Measurements from ENCODE around the gene IL11. TPM values are rescaled to one million over a fixed set of nuclear protein-coding genes. Genes with fewer than 3 reads are reported as not detected.

Gene IL11
- polyA plus RNA-seq, 6 donors from 2014 or later = not detected

- Mint-ChIP-seq H3K9me3 (no peaks in the 10 kb centered on the region), H3K4me3 (no peak overlapping the region), H3K27ac (no peak overlapping the region), H3K4me1 (no peaks in the 10 kb centered on the region), H3K36me3 (no peaks in the 10 kb centered on the region), H3K27me3 (peaks cover 4 to 21% (median 9%) of the 10 kb centered on the region in 3 donors)
- DNase-seq (no peak), ATAC-seq (ENCODE audit: low read depth in 2 of 2) (no peak)
These were observed 53.6 kb downstream of the IL11 start for GRCh38 chr19:55316646-55317045.

GRCh38 chr19:55315956-55316525 is 54.2 kb downstream of the IL11 start:
- H3K27ac Mint-ChIP-seq = no peak overlapping the region
- peaks cover 3 to 15% (median 4%) of the 10 kb centered on the region in 3 donors for H3K27me3 Mint-ChIP-seq
- no peaks in the 10 kb centered on the region for H3K4me1 Mint-ChIP-seq
- H3K36me3 Mint-ChIP-seq = no peaks in the 10 kb centered on the region
- no peak overlapping the region for H3K4me3 Mint-ChIP-seq
- ATAC-seq (ENCODE audit: low read depth in 2 of 2) (no peak), DNase-seq (no peak)
- H3K9me3 Mint-ChIP-seq = no peaks in the 10 kb centered on the region

GRCh38 chr19:55314396-55314795 is 55.9 kb downstream of the IL11 start:
- ATAC-seq (ENCODE audit: low read depth in 2 of 2) (no peak), DNase-seq (no peak)
- Mint-ChIP-seq H3K4me1 (no peaks in the 10 kb centered on the region), H3K9me3 (no peaks in the 10 kb centered on the region), H3K27ac (no peak overlapping the region), H3K4me3 (no peak overlapping the region), H3K27me3 (peaks cover 0 to 6% (median 4%) of the 10 kb centered on the region in 3 donors), H3K36me3 (no peaks in the 10 kb centered on the region)

Other genes with a start within 250 kb of the IL11 start
- not detected for gene TNNT1, start 221.3 kb downstream of the IL11 start, polyA plus RNA-seq (ENCODE audit: low read depth in 6 of 6)
- not detected for gene TNNI3, start 212.7 kb downstream of the IL11 start, polyA plus RNA-seq (ENCODE audit: low read depth in 6 of 6)
- gene DNAAF3, start 203.8 kb downstream of the IL11 start, polyA plus RNA-seq (ENCODE audit: low read depth in 6 of 6) = not detected
- 1 to 10 TPM in 5 of 6 donors, under 1 TPM in 1; 0.92 to 2.6 (median 1.6) TPM for gene SYT5, start 190.2 kb downstream of the IL11 start, polyA plus RNA-seq (ENCODE audit: low read depth in 6 of 6)
- gene PTPRH, start 161.0 kb downstream of the IL11 start, polyA plus RNA-seq (ENCODE audit: low read depth in 6 of 6) = not detected
- gene TMEM86B, start 141.7 kb downstream of the IL11 start, polyA plus RNA-seq (ENCODE audit: low read depth in 6 of 6) = 1 to 10 TPM in 2 of 6 donors, under 1 TPM in 2, not detected in 2; 0.25 to 1.5 (median 0.76) TPM
- 10 to 100 TPM; 21.4 to 81.1 (median 41.1) TPM for gene PPP6R1, start 111.4 kb downstream of the IL11 start, polyA plus RNA-seq (ENCODE audit: low read depth in 6 of 6)
- 10 to 100 TPM; 22.6 to 40.0 (median 32.6) TPM for gene HSPBP1, start 90.4 kb downstream of the IL11 start, polyA plus RNA-seq (ENCODE audit: low read depth in 6 of 6)
- gene BRSK1, start 86.5 kb downstream of the IL11 start, polyA plus RNA-seq (ENCODE audit: low read depth in 6 of 6) = not detected
- gene TMEM150B, start 45.1 kb downstream of the IL11 start, polyA plus RNA-seq (ENCODE audit: low read depth in 6 of 6) = not detected
- gene KMT5C, start 30.6 kb downstream of the IL11 start, polyA plus RNA-seq (ENCODE audit: low read depth in 6 of 6) = 1 to 10 TPM in 4 of 6 donors, under 1 TPM in 1, not detected in 1; 0.83 to 2.4 (median 1.3) TPM
- gene COX6B2, start 15.7 kb downstream of the IL11 start, polyA plus RNA-seq (ENCODE audit: low read depth in 6 of 6) = not detected
- not detected for gene GARIN5B, start 7.2 kb downstream of the IL11 start, polyA plus RNA-seq (ENCODE audit: low read depth in 6 of 6)
- not detected for gene TMEM190, start 6.4 kb upstream of the IL11 start, polyA plus RNA-seq (ENCODE audit: low read depth in 6 of 6)
- gene TMEM238, start 13.8 kb upstream of the IL11 start, polyA plus RNA-seq (ENCODE audit: low read depth in 6 of 6) = under 1 TPM in 4 of 6 donors, not detected in 2; 0.29 to 0.90 (median 0.40) TPM
- 100 to 1,000 TPM; 229 to 734 (median 601) TPM for gene RPL28, start 15.5 kb upstream of the IL11 start, polyA plus RNA-seq (ENCODE audit: low read depth in 6 of 6)
- 10 to 100 TPM; 18.8 to 41.3 (median 30.6) TPM for gene UBE2S, start 37.3 kb upstream of the IL11 start, polyA plus RNA-seq (ENCODE audit: low read depth in 6 of 6)
- gene SHISA7, start 72.8 kb upstream of the IL11 start, polyA plus RNA-seq (ENCODE audit: low read depth in 6 of 6) = not detected
- gene ISOC2, start 91.2 kb upstream of the IL11 start, polyA plus RNA-seq (ENCODE audit: low read depth in 6 of 6) = 10 to 100 TPM; 21.8 to 57.9 (median 28.0) TPM
- gene C19orf85, start 94.3 kb upstream of the IL11 start, polyA plus RNA-seq (ENCODE audit: low read depth in 6 of 6) = not detected
- 1 to 10 TPM in 2 of 6 donors, under 1 TPM in 3, not detected in 1; 0.16 to 2.2 (median 0.94) TPM for gene ZNF628, start 106.2 kb upstream of the IL11 start, polyA plus RNA-seq (ENCODE audit: low read depth in 6 of 6)
- gene NAT14, start 114.7 kb upstream of the IL11 start, polyA plus RNA-seq (ENCODE audit: low read depth in 6 of 6) = 1 to 10 TPM; 3.4 to 7.5 (median 4.8) TPM
- gene SSC5D, start 118.0 kb upstream of the IL11 start, polyA plus RNA-seq (ENCODE audit: low read depth in 6 of 6) = under 1 TPM in 4 of 6 donors, not detected in 2; 0.05 to 0.11 (median 0.09) TPM
- gene SBK2, start 166.7 kb upstream of the IL11 start, polyA plus RNA-seq (ENCODE audit: low read depth in 6 of 6) = not detected
- not detected for gene SBK3, start 175.1 kb upstream of the IL11 start, polyA plus RNA-seq (ENCODE audit: low read depth in 6 of 6)
- under 1 TPM; 0.13 to 0.85 (median 0.40) TPM for gene ZNF579, start 210.4 kb upstream of the IL11 start, polyA plus RNA-seq (ENCODE audit: low read depth in 6 of 6)
- gene FIZ1, start 229.1 kb upstream of the IL11 start, polyA plus RNA-seq (ENCODE audit: low read depth in 6 of 6) = 1 to 10 TPM; 2.3 to 5.2 (median 3.2) TPM
- 10 to 100 TPM; 25.1 to 42.1 (median 37.1) TPM for gene ZNF524, start 229.8 kb upstream of the IL11 start, polyA plus RNA-seq (ENCODE audit: low read depth in 6 of 6)
- under 1 TPM in 4 of 6 donors, not detected in 2; 0.12 to 0.60 (median 0.18) TPM for gene ZNF865, start 235.2 kb upstream of the IL11 start, polyA plus RNA-seq (ENCODE audit: low read depth in 6 of 6)